Central memory CD8-positive, alpha-beta T cell (primary cell): Measurements from ENCODE around the gene ADAMTS12.

Experiments used
- ATAC-seq: fragments of 150-1000 bp; cut with Tn5 transposase; replicated peaks from 2 replicates; pipeline ENCODE4 v1.10.0; 2022; ENCODE audit warnings: mild to moderate bottlenecking, moderate FRiP score, moderate number of reproducible peaks; ENCODE audit not compliant: poor library complexity, severe bottlenecking; ENCODE audit errors: extremely low read depth
- DNase-seq, 2 donors: peaks; one replicate each; pipeline ENCODE4 v3.0.0; 2021; ENCODE audit warnings: low spot score in 2 of 2
- H3K27ac Mint-ChIP-seq: one replicate; pipeline ENCODE4 v1.8.0; 2022; ENCODE audit warnings: low read depth, mild to moderate bottlenecking, moderate library complexity, mixed read lengths
- H3K27me3 Mint-ChIP-seq: one replicate; pipeline ENCODE4 v1.8.0; 2022; ENCODE audit warnings: mixed read lengths
- H3K36me3 Mint-ChIP-seq: one replicate; pipeline ENCODE4 v1.8.0; 2022; ENCODE audit warnings: mild to moderate bottlenecking, moderate library complexity, mixed read lengths; ENCODE audit not compliant: insufficient read depth
- H3K4me1 Mint-ChIP-seq: one replicate; pipeline ENCODE4 v1.8.0; 2022; ENCODE audit warnings: mixed read lengths
- H3K4me3 Mint-ChIP-seq: one replicate; pipeline ENCODE4 v1.8.0; 2022; ENCODE audit warnings: mild to moderate bottlenecking, moderate library complexity, mixed read lengths
- H3K9me3 Mint-ChIP-seq: one replicate; pipeline ENCODE4 v1.8.0; 2022; ENCODE audit warnings: mixed read lengths

The ADAMTS12 gene

DNA sequence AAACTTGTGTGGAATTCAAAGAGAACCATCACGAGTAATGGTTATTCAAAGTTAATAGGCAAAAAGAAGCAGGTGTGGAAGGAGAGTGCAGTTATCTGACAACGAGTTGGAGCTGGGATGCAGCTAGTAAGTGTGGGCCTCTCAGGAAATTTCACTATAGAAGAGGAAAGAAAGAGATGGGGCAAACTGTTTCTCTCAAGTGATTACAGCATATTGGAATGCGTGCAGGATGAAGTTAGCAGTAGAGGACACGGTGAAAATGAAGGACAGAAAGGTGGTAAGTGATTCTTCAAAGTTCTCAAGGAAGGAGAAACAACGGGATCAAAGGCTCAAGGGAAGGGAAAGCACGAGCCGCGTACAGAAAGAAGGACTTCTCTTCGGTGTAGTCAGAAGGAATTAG, 84.0 kb downstream of the ADAMTS12 start:
- no peak overlapping the region for H3K4me3 Mint-ChIP-seq
- H3K9me3 Mint-ChIP-seq: no peaks in the 10 kb centered on the region
- no peaks in the 10 kb centered on the region for H3K36me3 Mint-ChIP-seq

DNA sequence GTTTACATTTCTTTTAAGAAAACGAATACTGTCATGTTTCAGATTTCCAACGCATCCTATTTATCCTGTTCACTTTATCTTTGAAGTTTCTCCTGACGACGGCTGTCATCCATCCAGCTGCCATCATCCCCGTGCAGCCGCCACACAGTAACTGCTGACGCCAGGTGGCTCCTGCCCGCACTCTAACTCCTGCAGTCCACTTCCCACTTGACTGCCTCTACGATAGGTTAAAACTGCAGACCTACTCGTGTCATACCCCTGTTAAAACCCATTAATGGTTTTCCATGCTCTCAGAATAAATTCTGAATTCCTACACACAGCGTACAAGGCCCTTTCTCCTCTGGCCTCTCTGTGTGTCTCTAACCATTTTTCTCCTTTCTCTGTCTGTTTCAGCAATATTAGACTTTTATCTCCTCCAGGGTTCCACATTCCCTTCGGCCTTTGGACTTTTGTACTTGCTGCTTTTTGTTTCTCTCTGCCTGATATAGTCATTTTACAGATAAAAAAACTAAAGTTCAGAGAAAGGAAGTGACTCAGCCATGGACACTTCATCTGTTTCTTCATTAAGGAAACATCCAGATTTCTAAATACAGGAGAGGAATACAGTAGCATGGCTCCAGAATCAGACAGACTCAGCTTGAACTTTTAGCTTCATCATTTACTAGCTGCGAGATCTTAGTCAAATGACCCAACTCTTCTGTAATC, 84.9 kb downstream of the ADAMTS12 start:
- no peaks in the 10 kb centered on the region for H3K36me3 Mint-ChIP-seq
- H3K27ac Mint-ChIP-seq: no peak overlapping the region
- peaks cover 8% of the 10 kb centered on the region for H3K27me3 Mint-ChIP-seq
- H3K9me3 Mint-ChIP-seq: no peaks in the 10 kb centered on the region
- ATAC-seq: no peak
- no peaks in the 10 kb centered on the region for H3K4me1 Mint-ChIP-seq
- DNase-seq: no peak
- no peak overlapping the region for H3K4me3 Mint-ChIP-seq

More for the DNA sequence above, 84.0 kb downstream of the ADAMTS12 start:
- Mint-ChIP-seq H3K27me3 (peaks cover 3% of the 10 kb centered on the region), H3K4me1 (no peaks in the 10 kb centered on the region), H3K27ac (no peak overlapping the region)
- DNase-seq (no peak), ATAC-seq (no peak)

DNA sequence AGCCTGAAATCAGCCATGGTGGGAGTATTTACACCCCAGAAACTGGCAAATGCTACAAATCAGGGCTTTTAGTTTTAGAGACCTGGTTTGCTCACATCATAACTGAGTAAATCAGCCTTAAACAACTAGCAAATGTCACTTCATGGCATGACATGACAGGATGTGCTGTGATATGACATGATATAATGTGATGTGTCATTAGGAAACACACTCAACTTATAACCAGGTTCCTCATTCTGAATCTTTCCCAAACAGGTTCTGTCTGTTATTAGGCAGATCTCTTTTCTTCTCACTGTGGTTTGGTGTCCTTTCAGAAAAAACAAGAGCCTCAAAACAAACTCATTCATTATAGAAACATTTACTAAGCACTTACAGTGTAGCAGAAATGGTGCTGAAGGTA, 90.5 kb downstream of the ADAMTS12 start:
- Mint-ChIP-seq H3K36me3 (no peaks in the 10 kb centered on the region), H3K27ac (no peak overlapping the region), H3K27me3 (peaks cover 14% of the 10 kb centered on the region), H3K9me3 (no peaks in the 10 kb centered on the region), H3K4me3 (no peak overlapping the region), H3K4me1 (no peaks in the 10 kb centered on the region)
- no peak for DNase-seq
- ATAC-seq: no peak

DNA sequence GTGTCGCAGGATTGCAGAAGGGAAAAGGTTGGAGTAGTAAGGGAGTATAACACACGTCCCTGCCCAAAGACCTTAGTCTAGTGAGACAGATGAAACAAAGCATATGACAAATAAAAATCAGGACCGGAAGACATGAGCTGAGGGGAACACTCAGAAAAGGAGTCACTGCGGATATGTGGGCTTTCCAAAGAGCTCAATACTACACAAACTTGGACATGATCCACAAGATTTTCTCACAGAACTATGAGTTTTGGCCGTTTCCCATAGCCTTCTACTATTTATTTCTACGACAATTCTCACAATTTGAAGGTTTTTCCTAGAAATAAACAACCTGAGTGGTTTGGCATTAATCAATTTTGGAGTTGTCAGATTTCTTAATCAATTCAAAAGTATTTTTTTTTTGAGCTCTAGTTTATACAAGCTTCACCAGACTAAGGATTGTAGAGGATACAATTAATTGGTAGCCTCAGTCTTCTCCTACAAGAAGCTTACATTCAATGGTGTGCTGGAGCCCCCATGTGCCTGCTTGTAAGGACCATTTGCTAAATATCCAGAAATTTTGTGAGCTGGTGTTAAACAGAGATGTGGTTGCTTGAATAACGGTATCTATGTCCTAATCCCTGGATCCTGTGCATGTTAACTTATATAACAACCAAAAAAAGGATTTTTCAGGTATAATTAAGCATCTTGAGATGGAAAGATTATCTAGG, 91.4 kb downstream of the ADAMTS12 start:
- Mint-ChIP-seq H3K9me3 (no peaks in the 10 kb centered on the region), H3K27ac (no peak overlapping the region), H3K4me1 (no peaks in the 10 kb centered on the region), H3K4me3 (no peak overlapping the region), H3K36me3 (no peaks in the 10 kb centered on the region), H3K27me3 (peaks cover 14% of the 10 kb centered on the region)
- DNase-seq (no peak), ATAC-seq (no peak)

DNA sequence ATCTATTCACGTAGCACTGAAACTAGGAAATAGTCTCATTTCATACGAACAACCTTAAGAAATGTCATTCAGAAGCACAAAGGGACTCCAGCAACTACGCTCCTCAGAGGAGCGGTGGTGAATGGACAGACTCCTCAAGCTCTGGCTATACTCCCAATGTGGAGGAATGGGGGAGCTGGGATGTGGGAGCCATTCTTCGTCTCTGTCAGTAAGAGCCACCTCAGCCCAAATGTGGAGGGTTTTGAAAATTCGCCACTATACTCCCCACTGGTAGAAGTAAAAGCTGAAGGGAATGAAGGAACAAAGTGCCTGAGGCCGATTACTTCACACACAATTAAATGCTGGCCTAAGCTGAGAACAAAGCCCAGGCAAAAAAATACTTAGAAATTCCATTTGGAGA, 96.3 kb downstream of the ADAMTS12 start:
- peaks cover 13% of the 10 kb centered on the region for H3K27me3 Mint-ChIP-seq
- H3K36me3 Mint-ChIP-seq: no peaks in the 10 kb centered on the region
- no peaks in the 10 kb centered on the region for H3K4me1 Mint-ChIP-seq
- no peaks in the 10 kb centered on the region for H3K9me3 Mint-ChIP-seq
- no peak for ATAC-seq
- H3K27ac Mint-ChIP-seq: no peak overlapping the region
- no peak overlapping the region for H3K4me3 Mint-ChIP-seq
- no peak for DNase-seq

DNA sequence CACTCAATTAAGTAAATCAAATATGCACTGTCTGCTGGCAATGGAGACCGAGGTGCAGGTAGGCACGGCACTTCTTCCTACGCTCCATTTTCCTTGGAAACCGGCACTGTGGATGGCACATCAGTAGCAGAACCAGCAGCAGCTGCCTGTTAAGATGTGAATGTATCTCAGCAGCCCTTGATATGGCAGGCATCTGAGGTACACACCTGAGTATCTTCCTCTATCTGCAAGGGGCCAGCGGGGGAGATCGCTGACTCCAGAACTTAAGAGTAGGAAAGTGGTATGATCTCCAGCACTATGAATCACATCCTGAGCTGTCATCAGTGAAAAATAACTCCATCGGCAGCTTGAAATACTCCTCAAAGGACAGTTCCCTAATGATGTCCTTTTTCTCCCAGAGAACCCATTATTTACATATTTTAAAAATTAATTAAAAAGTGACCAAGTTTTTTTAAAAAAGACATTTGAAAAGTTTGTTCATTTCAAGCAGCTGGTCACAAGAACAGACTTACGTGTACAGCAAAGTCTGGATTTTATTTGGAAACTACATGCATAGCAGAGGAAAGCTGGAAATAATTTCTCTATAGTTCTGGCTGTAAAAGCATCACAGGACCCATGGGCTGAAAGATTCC, 97.1 kb downstream of the ADAMTS12 start:
- no peaks in the 10 kb centered on the region for H3K9me3 Mint-ChIP-seq
- H3K27me3 Mint-ChIP-seq: peaks cover 12% of the 10 kb centered on the region
- no peak overlapping the region for H3K27ac Mint-ChIP-seq
- H3K4me1 Mint-ChIP-seq: no peaks in the 10 kb centered on the region
- no peaks in the 10 kb centered on the region for H3K36me3 Mint-ChIP-seq
- ATAC-seq (no peak), DNase-seq (no peak)
- no peak overlapping the region for H3K4me3 Mint-ChIP-seq

DNA sequence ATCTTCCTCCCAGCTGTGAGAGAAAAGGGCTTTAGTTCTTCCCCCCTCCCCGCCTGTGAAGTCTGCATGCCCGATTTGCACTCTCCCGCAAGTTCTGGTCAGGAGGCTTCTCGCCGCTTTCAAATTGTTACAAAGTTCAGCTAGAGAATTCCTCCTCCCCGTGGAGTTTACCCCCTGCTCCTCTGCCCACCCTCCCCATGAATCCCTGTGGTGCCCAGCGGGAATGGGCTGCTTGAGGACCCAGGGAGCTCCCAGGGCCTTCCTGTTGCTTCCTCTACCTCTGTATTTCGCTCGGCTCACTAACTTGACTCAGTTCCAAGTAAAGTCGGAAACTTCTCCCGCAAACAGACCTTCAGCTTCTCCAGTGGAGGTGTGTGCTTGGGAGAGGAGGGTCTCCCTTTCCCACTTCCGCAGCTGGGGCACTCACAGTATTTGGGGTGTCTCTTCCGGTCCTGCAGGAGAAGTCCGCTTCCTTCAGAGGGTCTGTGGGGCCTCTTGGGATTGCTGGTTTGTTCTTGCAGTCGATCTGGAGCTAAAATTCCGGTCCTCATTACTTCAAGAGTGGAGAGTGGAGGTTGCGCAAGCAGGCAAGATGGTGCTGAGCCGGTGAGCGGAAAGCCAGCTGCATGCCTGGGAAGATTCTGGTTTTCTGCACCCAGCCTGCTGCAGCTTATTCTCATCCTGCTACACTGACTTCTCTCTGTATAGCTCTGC, 97.8 kb downstream of the ADAMTS12 start:
- Mint-ChIP-seq H3K4me3 (no peak overlapping the region), H3K36me3 (no peaks in the 10 kb centered on the region)
- no peak for ATAC-seq

DNA sequence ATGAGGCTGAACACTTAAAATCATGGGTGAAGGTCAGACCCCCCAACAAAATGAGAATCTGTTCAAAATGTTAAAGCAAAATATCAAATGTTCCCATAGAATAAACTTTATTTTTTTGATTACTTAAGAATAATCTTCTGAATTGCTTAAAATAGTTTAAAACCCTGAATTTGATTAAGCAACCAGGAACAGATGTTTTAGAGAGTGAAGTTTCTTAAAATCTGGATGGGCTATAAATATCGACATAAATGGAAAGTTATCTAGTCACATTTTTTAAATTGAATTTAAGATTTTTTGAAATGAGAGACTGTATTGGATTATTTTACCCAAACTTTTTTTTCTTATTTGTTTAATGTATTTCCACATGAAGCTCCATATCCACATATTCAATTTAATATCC, 98.5 kb downstream of the ADAMTS12 start:
- Mint-ChIP-seq H3K36me3 (no peaks in the 10 kb centered on the region), H3K4me1 (no peaks in the 10 kb centered on the region), H3K27ac (no peak overlapping the region), H3K4me3 (no peak overlapping the region), H3K27me3 (peaks cover 7% of the 10 kb centered on the region), H3K9me3 (no peaks in the 10 kb centered on the region)
- ATAC-seq (no peak), DNase-seq (no peak)

More for the DNA sequence above, 97.8 kb downstream of the ADAMTS12 start:
- Mint-ChIP-seq H3K9me3 (no peaks in the 10 kb centered on the region), H3K27me3 (peaks cover 7% of the 10 kb centered on the region), H3K27ac (no peak overlapping the region), H3K4me1 (no peaks in the 10 kb centered on the region)
- no peak for DNase-seq

DNA sequence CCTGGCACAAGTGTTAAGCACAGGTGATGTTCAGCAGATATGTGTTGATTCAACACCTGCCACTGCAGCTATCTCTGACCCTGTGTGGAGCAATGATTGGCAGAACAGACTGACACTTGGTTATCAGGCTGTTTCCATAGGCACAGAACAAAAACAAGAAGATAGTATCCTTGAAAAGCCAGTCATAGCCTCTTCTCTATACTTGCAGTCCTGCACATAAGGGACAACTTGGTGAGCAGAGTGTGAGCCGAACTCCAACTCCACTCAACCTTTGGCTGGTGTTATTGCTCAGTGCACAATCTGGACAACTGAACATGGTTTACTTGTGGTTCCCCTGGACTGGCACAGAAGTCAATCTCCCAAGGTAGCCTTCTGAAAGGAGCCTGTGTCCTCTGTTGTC, 99.2 kb downstream of the ADAMTS12 start:
- Mint-ChIP-seq H3K4me1 (no peaks in the 10 kb centered on the region), H3K36me3 (no peaks in the 10 kb centered on the region), H3K27ac (no peak overlapping the region), H3K4me3 (no peak overlapping the region), H3K27me3 (peaks cover 7% of the 10 kb centered on the region), H3K9me3 (no peaks in the 10 kb centered on the region)
- no peak for DNase-seq
- no peak for ATAC-seq

DNA sequence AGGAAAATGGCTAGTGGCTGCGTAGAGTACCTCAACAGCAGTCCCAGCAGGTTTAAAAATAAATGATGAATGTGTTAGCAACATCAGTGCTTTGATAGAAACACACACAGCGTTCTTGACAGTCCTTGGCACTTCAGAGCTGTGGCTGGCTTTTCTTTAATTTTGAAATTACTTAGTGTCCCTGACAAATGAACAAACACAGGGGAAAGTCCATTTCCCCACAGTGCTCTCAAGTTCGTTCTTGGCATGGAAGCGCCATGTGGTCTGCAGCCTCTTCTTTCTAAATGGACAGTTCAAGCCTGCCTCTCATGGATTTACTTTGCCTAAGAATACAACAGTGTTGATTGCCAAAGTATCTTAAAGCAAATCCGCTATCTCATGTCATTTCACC, 102.2 kb downstream of the ADAMTS12 start:
- ATAC-seq: no peak

DNA sequence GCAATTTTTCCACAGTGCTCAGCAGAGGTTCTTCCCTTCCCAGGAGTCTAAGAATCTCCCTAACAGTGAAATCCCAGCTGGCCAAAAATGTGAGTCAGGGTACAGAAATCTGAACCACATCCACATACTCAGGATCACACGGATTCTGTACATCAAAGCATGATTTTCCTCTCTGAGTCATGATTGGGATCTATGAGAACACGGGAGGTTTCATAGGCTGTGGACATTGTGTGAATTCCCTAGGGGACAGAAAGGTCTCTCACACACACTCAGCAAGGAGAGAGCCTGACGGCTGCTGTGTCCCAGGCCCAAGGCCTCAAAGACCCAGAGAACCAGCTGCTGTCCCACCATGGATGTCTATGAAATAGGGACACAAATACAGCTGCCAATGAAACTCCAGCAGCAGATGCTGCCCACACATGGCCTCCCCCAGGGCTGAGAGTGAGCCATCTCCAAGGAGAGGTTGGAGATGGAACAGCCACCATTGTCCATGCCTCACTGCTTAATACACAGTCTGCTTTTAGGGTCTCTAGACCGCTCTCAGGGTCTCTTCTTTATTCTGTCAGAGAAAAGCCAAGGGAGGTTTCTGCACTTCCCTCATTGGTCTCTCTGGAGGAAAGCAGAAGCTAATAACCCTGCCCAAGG, 102.7 kb downstream of the ADAMTS12 start:
- DNase-seq (no peak), ATAC-seq (no peak)
- Mint-ChIP-seq H3K4me3 (no peak overlapping the region), H3K27me3 (peaks cover 3% of the 10 kb centered on the region), H3K4me1 (no peaks in the 10 kb centered on the region), H3K27ac (no peak overlapping the region), H3K9me3 (no peaks in the 10 kb centered on the region), H3K36me3 (no peaks in the 10 kb centered on the region)

More for the DNA sequence above, 102.2 kb downstream of the ADAMTS12 start:
- no peak overlapping the region for H3K4me3 Mint-ChIP-seq
- no peak for DNase-seq
- H3K9me3 Mint-ChIP-seq: no peaks in the 10 kb centered on the region
- no peaks in the 10 kb centered on the region for H3K4me1 Mint-ChIP-seq
- no peaks in the 10 kb centered on the region for H3K36me3 Mint-ChIP-seq
- H3K27ac Mint-ChIP-seq: no peak overlapping the region
- peaks cover 7% of the 10 kb centered on the region for H3K27me3 Mint-ChIP-seq

DNA sequence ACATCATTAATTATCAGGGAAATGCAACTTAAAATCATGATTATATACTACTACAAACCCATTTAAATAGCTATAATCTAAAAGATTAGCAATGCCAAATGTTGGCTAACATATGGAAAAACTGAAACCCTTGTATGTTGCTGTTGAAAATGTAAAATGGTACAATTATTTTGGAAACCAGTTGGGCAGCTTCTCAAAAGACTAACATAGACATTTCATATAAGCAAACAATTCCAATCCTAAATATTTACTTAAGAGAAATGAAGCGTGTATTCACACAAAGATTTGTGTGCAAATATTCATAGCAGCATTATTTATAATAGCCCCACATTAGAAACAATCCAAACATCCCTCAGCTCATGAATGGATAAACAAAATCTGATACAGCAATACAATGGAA, 106.2 kb downstream of the ADAMTS12 start:
- no peaks in the 10 kb centered on the region for H3K36me3 Mint-ChIP-seq
- DNase-seq (no peak), ATAC-seq (no peak)
- no peaks in the 10 kb centered on the region for H3K4me1 Mint-ChIP-seq
- H3K27me3 Mint-ChIP-seq: no peaks in the 10 kb centered on the region
- H3K9me3 Mint-ChIP-seq: no peaks in the 10 kb centered on the region
- H3K4me3 Mint-ChIP-seq: no peak overlapping the region
- no peak overlapping the region for H3K27ac Mint-ChIP-seq
